PFSK-1 (cell line): ENCODE data around the gene MYBBP1A.

Source experiments
- FOXP2 ChIP-seq: optimal IDR thresholded peaks from 2 replicates; pipeline ENCODE3; 2011; ENCODE audit warnings: borderline replicate concordance, control low read depth, inconsistent platforms; ENCODE audit not compliant: insufficient read depth; ENCODE audit errors: extremely low read length, extremely low read depth
- POLR2AphosphoS5 ChIP-seq: IDR thresholded peaks from 2 replicates; pipeline ENCODE4 v1.6.1; 2012; ENCODE audit warnings: low read depth, mild to moderate bottlenecking, control low read depth, low read length, moderate library complexity

GRCh38 chr17:4514206-4514605 lies 41.0 kb downstream of the MYBBP1A start:
- TF ChIP-seq FOXP2 (no peak), POLR2AphosphoS5 (no peak)
